TTC549 (cell line): ENCODE measurements around the gene GMEB2.
"Not testable (repeated sequence)": the region's sequence is repeated elsewhere in the genome, so short reads cannot be mapped to it uniquely, and the experiment has no call there.

Source experiments
- FAIRE-seq: peaks from 2 replicates; lab custom pipeline; 2012; peaks lifted over from hg19 to GRCh38; lab: Jason Lieb, UNC

The GMEB2 gene

GRCh38 chr20:63657260-63657936 is 30.5 kb upstream of the GMEB2 start:
- no peak for FAIRE-seq

- FAIRE-seq, result no peak
Measured at GRCh38 chr20:63656451-63656850, 29.6 kb upstream of the GMEB2 start.

GRCh38 chr20:63655249-63655648 is 28.3 kb upstream of the GMEB2 start:
- no peak for FAIRE-seq

GRCh38 chr20:63653974-63654668 is 27.2 kb upstream of the GMEB2 start:
- no peak for FAIRE-seq

- no peak for FAIRE-seq
Measured at GRCh38 chr20:63653041-63653973, 26.4 kb upstream of the GMEB2 start, which contains the start of gene STMN3. TSS of gene STMN3 (minus strand) at chr20:63653424. CDS start at chr20:63653345, 79 bp downstream.

GRCh38 chr20:63652192-63652980 is 25.5 kb upstream of the GMEB2 start:
- no peak for FAIRE-seq

- no peak for FAIRE-seq
Measured at GRCh38 chr20:63651942-63652191, 25.0 kb upstream of the GMEB2 start.

GRCh38 chr20:63650486-63650885 is 23.6 kb upstream of the GMEB2 start:
- FAIRE-seq, result not testable (repeated sequence)

- no peak for FAIRE-seq
Measured at GRCh38 chr20:63648895-63649589, 22.1 kb upstream of the GMEB2 start.

GRCh38 chr20:63648190-63648589 is 21.3 kb upstream of the GMEB2 start:
- no peak for FAIRE-seq

GRCh38 chr20:63645218-63645617 is 18.3 kb upstream of the GMEB2 start:
- FAIRE-seq, result no peak

- no peak for FAIRE-seq
Measured at GRCh38 chr20:63643946-63644345, 17.0 kb upstream of the GMEB2 start.

- no peak for FAIRE-seq
Measured at GRCh38 chr20:63643499-63643898, 16.6 kb upstream of the GMEB2 start.

- no peak for FAIRE-seq
Measured at GRCh38 chr20:63642527-63643247, 15.8 kb upstream of the GMEB2 start.

GRCh38 chr20:63641792-63642523 is 15.1 kb upstream of the GMEB2 start:
- no peak for FAIRE-seq

- no peak for FAIRE-seq
Measured at GRCh38 chr20:63641146-63641791, 14.4 kb upstream of the GMEB2 start.

GRCh38 chr20:63640686-63641085 is 13.8 kb upstream of the GMEB2 start:
- FAIRE-seq, result not testable (repeated sequence)

GRCh38 chr20:63640086-63640485 is 13.2 kb upstream of the GMEB2 start:
- FAIRE-seq, result no peak

- FAIRE-seq, result no peak
Measured at GRCh38 chr20:63639093-63639975, 12.4 kb upstream of the GMEB2 start.
